Glomerular endothelial cell (primary cell): ENCODE results near the gene HNRNPLL. TPM values are rescaled to one million over a fixed set of nuclear protein-coding genes. Genes with fewer than 3 reads are reported as not detected.
"Not testable (repeated sequence)": the region's sequence is repeated elsewhere in the genome, so short reads cannot be mapped to it uniquely, and the experiment has no call there.

Experiments used
- DNase-seq: peaks from one replicate; pipeline ENCODE4 v3.0.0-alpha.2; 2011; ENCODE audit warnings: low read depth, low spot score; ENCODE audit errors: extremely low read depth
- total RNA-seq: library from RNA; depleted of rRNA; stranded (reverse); fragments of >200 nt; gene quantifications from 2 replicates; pipeline ENCODE4 v1.2.3, GENCODE V29; 2015

The HNRNPLL gene
- total RNA-seq, 1 donor from 2014 or later = 35.7 TPM

GRCh38 chr2:38557217-38557616 is 45.5 kb downstream of the HNRNPLL start:
- DNase-seq = no peak

GRCh38 chr2:38556006-38556801 is 46.5 kb downstream of the HNRNPLL start:
- no peak for DNase-seq

- DNase-seq = no peak
Observed at GRCh38 chr2:38554973-38555595, 47.6 kb downstream of the HNRNPLL start.

GRCh38 chr2:38553554-38553953 is 49.2 kb downstream of the HNRNPLL start:
- DNase-seq = no peak

GRCh38 chr2:38552259-38552658 is 50.5 kb downstream of the HNRNPLL start:
- DNase-seq = no peak

GRCh38 chr2:38551746-38552145 is 51.0 kb downstream of the HNRNPLL start:
- DNase-seq = no peak

- DNase-seq = no peak
Observed at GRCh38 chr2:38551171-38551570, 51.6 kb downstream of the HNRNPLL start.

GRCh38 chr2:38549851-38550250 is 52.9 kb downstream of the HNRNPLL start:
- DNase-seq = no peak

GRCh38 chr2:38549071-38549704 is 53.5 kb downstream of the HNRNPLL start:
- no peak for DNase-seq

GRCh38 chr2:38547791-38548190 is 54.9 kb downstream of the HNRNPLL start:
- no peak for DNase-seq

GRCh38 chr2:38546585-38546984 is 56.1 kb downstream of the HNRNPLL start:
- DNase-seq = no peak

- no peak for DNase-seq
Observed at GRCh38 chr2:38546064-38546463, 56.7 kb downstream of the HNRNPLL start.

- DNase-seq = not testable (repeated sequence)
Observed at GRCh38 chr2:38542248-38542631, 60.5 kb downstream of the HNRNPLL start.

GRCh38 chr2:38540580-38541286 is 62.0 kb downstream of the HNRNPLL start:
- no peak for DNase-seq

- no peak for DNase-seq
Observed at GRCh38 chr2:38539086-38539485, 63.6 kb downstream of the HNRNPLL start.

- DNase-seq = no peak
Observed at GRCh38 chr2:38537937-38538525, 64.7 kb downstream of the HNRNPLL start.

- not testable (repeated sequence) for DNase-seq
Observed at GRCh38 chr2:38537296-38537695, 65.4 kb downstream of the HNRNPLL start.

- no peak for DNase-seq
Observed at GRCh38 chr2:38535744-38536506, 66.8 kb downstream of the HNRNPLL start.

- no peak for DNase-seq
Observed at GRCh38 chr2:38535404-38535743, 67.4 kb downstream of the HNRNPLL start.

- no peak for DNase-seq
Observed at GRCh38 chr2:38534746-38535403, 67.9 kb downstream of the HNRNPLL start.
